ENCODE measurements around the gene PPP1R12C.

PPP1R12C gene

GRCh38 chr19:55131421-55131820 lies 14.0 kb upstream of the PPP1R12C start:
- H3K27ac ChIP-seq, result no peak overlapping the region
- TF ChIP-seq ZFX (IDR thresholded peaks at IDR 0.05; ENCODE audit: borderline replicate concordance), result no peak
- no peak for TF ChIP-seq CTCF (IDR thresholded peaks at IDR 0.05)

DNA sequence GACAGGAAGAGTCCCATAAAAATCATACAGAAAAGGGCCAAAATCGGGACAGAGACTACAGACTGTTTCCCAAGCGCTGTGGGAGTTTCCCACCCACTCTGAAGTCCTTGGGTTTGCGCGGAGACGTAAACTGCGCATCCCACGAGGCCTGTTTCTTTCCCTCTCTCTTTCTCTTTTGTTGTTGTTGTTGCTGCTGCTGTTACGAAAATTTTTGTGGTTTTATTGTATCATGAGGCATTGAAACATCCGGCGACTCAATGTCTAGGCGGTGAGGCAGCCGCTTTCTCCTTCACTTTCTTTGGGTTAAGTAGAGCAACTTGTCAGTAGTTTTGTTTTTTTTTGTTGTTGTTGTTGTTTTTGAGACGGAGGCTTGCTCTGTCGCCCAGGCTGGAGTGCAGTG lies 1.6 kb upstream of the PPP1R12C start:
- TF ChIP-seq CTCF (IDR thresholded peaks at IDR 0.05) (no peak), ZFX (IDR thresholded peaks at IDR 0.05; ENCODE audit: borderline replicate concordance) (no peak)
- no peak overlapping the region for H3K27ac ChIP-seq

DNA sequence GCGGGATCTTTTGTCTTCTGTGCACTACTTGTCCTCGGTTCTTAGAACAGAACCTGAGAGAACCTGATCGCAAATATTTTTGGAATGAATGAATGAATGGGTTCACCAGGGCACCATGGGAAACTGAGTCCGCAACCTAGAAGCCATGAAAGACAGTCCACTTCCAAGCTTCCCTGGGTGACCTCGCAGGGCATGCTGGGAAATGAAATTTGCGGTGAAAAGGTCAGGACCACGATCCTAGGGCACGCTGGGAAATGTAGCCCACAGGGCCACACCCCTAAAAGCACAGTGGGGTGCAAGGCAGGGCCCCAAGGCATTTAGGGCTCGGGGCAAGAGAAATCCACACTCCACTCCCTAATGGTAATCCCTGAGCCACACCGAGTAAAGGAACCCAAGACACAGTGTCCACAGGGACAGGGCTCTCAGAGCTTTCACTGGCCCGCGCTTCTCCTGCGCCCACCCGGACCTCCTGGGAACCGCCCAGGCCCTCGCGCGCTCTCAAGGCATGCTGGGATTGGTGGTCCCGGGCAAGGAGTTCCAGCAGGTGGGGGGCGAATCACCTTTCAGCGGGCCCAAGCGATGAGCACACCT lies 1.1 kb upstream of the PPP1R12C start:
- peak overlapping the region; percentile 76 for H3K27ac ChIP-seq
- TF ChIP-seq CTCF (IDR thresholded peaks at IDR 0.05) (no peak), ZFX (IDR thresholded peaks at IDR 0.05; ENCODE audit: borderline replicate concordance) (no peak)

- TF ChIP-seq ZFX (IDR thresholded peaks at IDR 0.05; ENCODE audit: borderline replicate concordance) (no peak), CTCF (IDR thresholded peaks at IDR 0.05) (no peak)
- H3K27ac ChIP-seq, result peak overlapping the region; percentile 76
Measured at GRCh38 chr19:55117663-55118391, 390 bp upstream of the PPP1R12C start.

GRCh38 chr19:55116232-55116858 lies 1.1 kb downstream of the PPP1R12C start:
- TF ChIP-seq CTCF (IDR thresholded peaks at IDR 0.05), result no peak
- TF ChIP-seq ZFX (IDR thresholded peaks at IDR 0.05; ENCODE audit: borderline replicate concordance), result no peak

GRCh38 chr19:55115446-55116065 lies 1.9 kb downstream of the PPP1R12C start:
- no peak for TF ChIP-seq ZFX (IDR thresholded peaks at IDR 0.05; ENCODE audit: borderline replicate concordance)
- TF ChIP-seq CTCF (IDR thresholded peaks at IDR 0.05), result no peak
- H3K27ac ChIP-seq, result no peak overlapping the region

More at GRCh38 chr19:55116232-55116858, 1.1 kb downstream of the PPP1R12C start:
- peak overlapping the region; percentile 76 for H3K27ac ChIP-seq
